ENCODE measurements around the gene LIX1L. TPM values are rescaled to one million over a fixed set of nuclear protein-coding genes. Genes with fewer than 3 reads are reported as not detected.
A peak's percentile ranks its signal among the peaks of the same experiment; 100 is the strongest.

The LIX1L gene
- total and polyA plus RNA-seq, 2 of the 4 experiments (the other 2 are of a cell fraction), result 14.7 to 28.8 TPM

- dilution Hi-C loops (cut with HindIII; ENCODE audit: low sequenced_read_pairs, unreplicated experiment), result no loop called here
- H3K79me1 ChIP-seq (ENCODE audit: low read depth in 1 of 2, low read length in 2 of 2), result peaks cover 4 to 49% of the 10 kb centered on the region in 2 experiments; a peak in 3 of 4 replicates
- peak overlapping the region; percentile 26 for H2BK5ac ChIP-seq (ENCODE audit: low read depth, low read length, poor library complexity, severe bottlenecking)
- H2AFZ ChIP-seq (replicated peaks; ENCODE audit: low read length, poor library complexity), result peak overlapping the region; percentile 93
- peak overlapping the region; percentile 27; the same call in 1 of the 2 replicates for H3K18ac ChIP-seq (ENCODE audit: low read depth, low read length)
- H4K8ac ChIP-seq (ENCODE audit: low read depth in 2 of 2, low read length in 2 of 2), result peak overlapping the region; percentile 69 to 90; a peak in 2 of 4 replicates
- H3K27me3 ChIP-seq (ENCODE audit: control insufficient read depth, insufficient read depth, low read length), result no peaks in the 10 kb centered on the region
- H2BK120ac ChIP-seq (ENCODE audit: low read depth, low read length), result peak overlapping the region; percentile 70
- H2AK9ac ChIP-seq (replicated peaks; ENCODE audit: low read depth, low read length, poor library complexity), result peak overlapping the region; percentile 87
- POLR2A ChIA-PET (ENCODE audit: unreplicated experiment), result no interaction called here
- no TSS peak for BruUV-seq (replicated peaks)
- peaks cover 10% of the 10 kb centered on the region for H3K9me1 ChIP-seq (ENCODE audit: insufficient read depth, low read length)
- H3K36me3 ChIP-seq (ENCODE audit: control insufficient read depth, insufficient read depth, low read length), result no peaks in the 10 kb centered on the region
- H3K56ac ChIP-seq (ENCODE audit: extremely low read depth, insufficient read depth, low read length), result 0 out of 2 replicates have a peak overlapping the region, but pooled peaks have one; percentile 37
- ATAC-seq (ENCODE audit: low read depth) (no peak), DNase-seq (no peak)
- peak overlapping the region; percentile 91 for H3K9ac ChIP-seq (ENCODE audit: low read depth, low read length)
- peak overlapping the region; percentile 89 for H3K14ac ChIP-seq (replicated peaks; ENCODE audit: low read depth, low read length)
- peak overlapping the region; percentile 91 for H3K23ac ChIP-seq (ENCODE audit: low read depth, low read length)
- peak overlapping the region; percentile 82 for H2AK5ac ChIP-seq (ENCODE audit: low read depth, low read length)
- peak overlapping the region; percentile 63 for H4K91ac ChIP-seq (ENCODE audit: insufficient read depth, low read depth, low read length)
- H3K4me2 ChIP-seq (ENCODE audit: low read depth, low read length), result peak overlapping the region; percentile 84
- H3K27ac ChIP-seq (ENCODE audit: insufficient read depth, low read length), result peak overlapping the region; percentile 88; the same call in 1 of the 2 replicates
- no peaks in the 10 kb centered on the region for H4K20me1 ChIP-seq (ENCODE audit: insufficient read depth, low read length)
- TF ChIP-seq RCOR1 (IDR thresholded peaks at IDR 0.05; ENCODE audit: insufficient replicate concordance, low read length) (no peak), RFX5 (IDR thresholded peaks at IDR 0.05; ENCODE audit: low read depth, low read length) (no peak), CHD1 (IDR thresholded peaks at IDR 0.05; ENCODE audit: low read depth, low read length) (no peak), NFE2L2 (IDR thresholded peaks at IDR 0.05; ENCODE audit: low read depth, low read length) (no peak), MAFK (IDR thresholded peaks at IDR 0.05; ENCODE audit: low read depth, low read length) (no peak), MAZ (IDR thresholded peaks at IDR 0.05; ENCODE audit: borderline replicate concordance, low read depth, low read length) (no peak), BHLHE40 (IDR thresholded peaks at IDR 0.05; ENCODE audit: low read depth, low read length) (peak; percentile 26; the same call in 1 of the 2 replicates), MXI1 (IDR thresholded peaks at IDR 0.05; ENCODE audit: borderline replicate concordance, low read depth, low read length) (0 out of 2 replicates have a peak, but pooled peaks have one; percentile 36), CTCF (conservative IDR thresholded peaks at IDR 0.05; ENCODE audit: low read depth, low read length) (no peak)
- TF ChIP-seq, protein P1, sequence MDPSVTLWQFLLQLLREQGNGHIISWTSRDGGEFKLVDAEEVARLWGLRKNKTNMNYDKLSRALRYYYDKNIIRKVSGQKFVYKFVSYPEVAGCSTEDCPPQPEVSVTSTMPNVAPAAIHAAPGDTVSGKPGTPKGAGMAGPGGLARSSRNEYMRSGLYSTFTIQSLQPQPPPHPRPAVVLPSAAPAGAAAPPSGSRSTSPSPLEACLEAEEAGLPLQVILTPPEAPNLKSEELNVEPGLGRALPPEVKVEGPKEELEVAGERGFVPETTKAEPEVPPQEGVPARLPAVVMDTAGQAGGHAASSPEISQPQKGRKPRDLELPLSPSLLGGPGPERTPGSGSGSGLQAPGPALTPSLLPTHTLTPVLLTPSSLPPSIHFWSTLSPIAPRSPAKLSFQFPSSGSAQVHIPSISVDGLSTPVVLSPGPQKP (IDR thresholded peaks at IDR 0.05; ENCODE audit: borderline replicate concordance, low read depth, low read length), result no peak
- in situ Hi-C loops (cut with MboI; ENCODE audit: low sequenced_read_pairs), result no loop called here
- WGBS, 2 experiments (ENCODE audit: extremely low coverage in 2 of 2, insufficient read length in 1 of 2), result 9% methylated on average over 34 of the region's 57 CpGs; no CpG with 5 or more reads in 1 of the 2 experiments
- H3K4ac ChIP-seq (ENCODE audit: low read depth, low read length), result peak overlapping the region; percentile 44
- H4K5ac ChIP-seq (ENCODE audit: low read depth, low read length), result peak overlapping the region; percentile 72; the same call in 1 of the 2 replicates
- intact Hi-C loops (cut with micrococcal nuclease), result no loop called here
- peak overlapping the region; percentile 91 for H3K4me3 ChIP-seq (ENCODE audit: insufficient read depth, low read depth, low read length)
- H3K9me3 ChIP-seq (ENCODE audit: control insufficient read depth, insufficient read depth, low read length), result no peaks in the 10 kb centered on the region
- CTCF ChIA-PET, result no interaction called here
- H2BK20ac ChIP-seq (ENCODE audit: low read depth, low read length), result peak overlapping the region; percentile 58
- 0 out of 3 replicates have a peak overlapping the region, but pooled peaks have one; percentile 36 for H2BK15ac ChIP-seq (ENCODE audit: low read depth, low read length)
- peaks cover 28% of the 10 kb centered on the region for H3K4me1 ChIP-seq (ENCODE audit: control insufficient read depth, insufficient read depth, low read length)
These were observed 3.8 kb upstream of the LIX1L start for GRCh38 chr1:145961425-145962156.

All from IMR-90 (cell line).